ENCODE measurements around the gene FPR3.

DNA sequence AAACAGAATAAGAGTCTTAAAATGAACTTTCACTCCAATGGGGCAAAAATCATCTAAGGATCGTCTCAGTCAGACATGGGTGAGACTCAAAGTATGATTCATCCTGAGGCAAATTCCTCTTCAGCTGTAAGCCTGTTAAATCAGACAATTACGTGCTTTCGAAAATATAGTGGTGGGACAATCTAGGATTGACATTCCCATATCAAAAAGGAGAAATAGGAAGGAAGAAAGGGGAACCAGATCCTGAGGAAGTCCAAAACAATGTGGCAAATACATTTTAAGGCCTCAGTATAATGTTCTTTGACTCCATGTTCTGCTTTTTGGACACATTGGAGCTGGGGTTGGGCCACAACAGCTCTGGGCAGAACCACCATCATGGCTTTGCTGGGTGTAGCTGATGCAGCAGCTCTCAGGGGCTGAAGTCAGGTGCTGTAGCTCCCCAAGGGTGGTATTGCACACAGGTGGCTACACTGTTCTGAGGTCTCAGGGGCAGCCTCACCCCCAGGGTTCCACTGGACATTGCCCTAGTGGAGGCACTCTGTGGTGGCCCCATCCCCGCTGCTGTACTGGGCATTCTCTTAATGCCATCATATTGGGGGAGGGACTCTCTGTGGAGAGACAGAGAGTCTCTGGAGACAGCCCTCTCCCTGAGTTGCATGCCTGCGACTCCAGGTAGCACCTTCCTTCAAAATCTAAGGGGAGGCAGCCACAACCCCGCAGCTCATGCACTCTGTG is 5.7 kb upstream of the FPR3 start:
- TF ChIP-seq GATA2 (IDR thresholded peaks at IDR 0.05; ENCODE audit: low read depth, low read length) (no peak), GATA3 (IDR thresholded peaks at IDR 0.05; ENCODE audit: low read depth, low read length) (no peak)
